Raji (cell line): Measurements from ENCODE around the gene TACC2.

Source experiments
- POLR2A ChIP-seq: IDR thresholded peaks from 2 replicates; pipeline ENCODE4 v1.6.1; 2011; ENCODE audit warnings: low read depth, low read length, control low read depth; ENCODE audit not compliant: insufficient read depth

Gene TACC2

DNA sequence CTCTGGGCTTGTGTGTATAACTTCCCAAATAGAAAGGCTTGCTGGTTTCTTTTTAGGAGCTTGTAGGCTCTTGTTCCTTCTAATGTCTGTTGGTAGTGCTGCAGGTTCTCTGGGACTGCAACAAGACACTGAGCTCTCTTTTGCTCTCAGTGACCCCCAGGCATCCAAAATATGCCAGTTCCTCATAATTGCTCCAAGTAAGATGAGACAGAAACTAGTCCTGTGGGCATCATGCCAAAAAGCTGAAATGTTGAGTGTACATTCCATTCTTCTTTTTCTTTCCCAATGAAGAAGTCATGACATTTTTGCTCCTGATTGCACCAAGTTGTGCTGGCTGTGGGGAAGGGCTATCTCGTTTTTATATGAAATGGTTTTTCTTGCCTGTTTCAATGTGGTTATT is 275.0 kb downstream of the TACC2 start:
- TF ChIP-seq POLR2A: no peak

DNA sequence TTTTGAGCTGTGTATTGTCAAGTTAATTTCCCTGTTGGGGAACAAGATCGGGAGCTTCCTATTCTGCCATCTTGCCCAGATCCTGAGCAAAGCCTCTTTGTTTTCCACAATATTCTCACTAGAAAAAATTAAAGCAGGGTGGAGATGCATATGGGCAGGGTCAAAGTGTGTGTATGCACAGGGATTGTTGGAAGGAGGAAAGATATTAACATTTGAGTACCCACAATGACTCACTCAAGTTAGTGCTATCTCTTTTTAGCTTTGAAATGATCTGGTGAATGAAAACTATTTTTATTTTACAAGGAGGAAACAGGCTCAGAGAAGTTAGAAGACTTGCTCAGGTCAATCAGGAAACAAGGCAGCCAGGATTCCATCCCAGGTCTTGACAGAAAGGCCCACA is 275.5 kb downstream of the TACC2 start:
- TF ChIP-seq POLR2A: no peak

DNA sequence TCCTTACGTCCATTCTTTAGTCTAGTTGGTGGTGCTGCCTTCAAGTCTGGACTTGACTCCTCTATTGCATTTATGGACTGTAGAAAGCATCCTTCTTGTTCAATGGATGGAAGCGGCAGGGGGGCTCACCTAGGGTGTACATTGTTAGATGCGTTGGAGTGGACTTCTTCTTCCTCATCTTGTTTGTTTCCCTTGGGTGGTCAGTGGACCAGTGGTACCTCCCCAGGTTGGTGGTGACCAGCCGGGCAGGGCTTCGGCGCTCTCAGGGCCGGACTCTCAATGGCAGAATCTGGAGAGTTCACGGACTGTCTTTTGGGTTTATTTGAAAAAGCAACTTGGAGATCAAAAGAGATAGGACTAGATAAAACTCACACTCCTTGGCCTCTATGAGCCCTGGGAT is 276.0 kb downstream of the TACC2 start:
- no peak for TF ChIP-seq POLR2A

DNA sequence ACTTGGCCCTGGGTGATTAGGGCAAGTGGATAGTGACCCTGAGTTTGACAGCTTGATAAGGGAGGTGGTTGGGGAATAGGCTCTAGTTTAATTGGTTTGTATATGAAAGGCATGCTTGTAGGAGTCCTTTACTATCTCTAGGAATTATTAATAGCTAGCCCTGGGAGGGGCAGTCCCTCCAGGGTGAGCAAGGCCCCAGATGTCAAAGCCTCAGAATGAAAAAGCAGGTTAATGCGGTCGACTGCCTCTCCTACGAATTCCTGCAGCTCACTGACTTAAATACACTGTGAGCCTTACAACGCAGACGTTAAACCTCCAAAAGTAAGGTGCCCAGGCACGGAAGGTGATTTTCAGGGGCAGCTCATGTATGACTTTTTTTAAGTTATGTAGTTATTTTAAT is 276.9 kb downstream of the TACC2 start:
- no peak for TF ChIP-seq POLR2A

DNA sequence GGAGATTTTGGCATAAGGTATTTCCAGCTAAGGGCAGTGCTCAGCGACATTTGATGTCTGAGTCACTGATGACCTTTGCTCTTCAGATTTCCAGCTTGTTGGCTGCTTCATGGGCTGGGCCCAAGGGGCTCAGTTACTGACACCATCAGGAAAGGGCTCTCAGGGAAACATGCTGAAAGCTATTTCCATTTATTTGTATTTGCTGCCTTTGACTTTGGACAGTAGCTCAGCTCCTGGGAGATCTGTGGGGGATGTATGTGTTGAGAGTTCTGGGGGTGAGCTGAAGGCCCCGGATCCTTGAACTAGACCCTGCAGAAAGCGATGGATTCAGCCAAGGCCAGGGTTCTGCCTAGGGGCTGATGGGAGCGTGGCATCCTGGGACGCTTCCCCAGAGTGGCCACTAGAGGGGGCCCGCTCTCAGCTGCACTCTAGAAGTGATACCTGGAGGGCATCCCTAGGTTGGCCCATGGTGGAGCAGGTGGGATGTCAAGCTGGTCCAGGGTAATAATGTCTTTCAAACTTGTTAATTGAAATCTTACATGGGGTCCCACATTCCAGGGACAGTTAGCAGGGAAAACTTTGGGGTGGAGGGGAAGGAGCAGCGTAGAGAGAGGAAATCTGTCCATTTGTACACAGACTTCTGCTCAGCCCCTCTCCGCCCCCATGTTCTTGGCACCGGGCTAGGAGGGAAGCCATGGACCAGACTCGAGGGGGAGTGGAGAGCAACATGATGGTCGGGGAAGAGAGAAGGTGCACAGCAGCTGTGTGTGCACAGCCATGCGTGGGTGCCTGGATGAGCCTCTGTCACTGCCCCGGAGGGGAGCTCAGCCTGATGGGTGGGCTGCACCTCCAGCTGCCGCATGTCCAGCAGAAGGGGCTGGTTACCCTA is 279.1 kb downstream of the TACC2 start:
- no peak for TF ChIP-seq POLR2A

DNA sequence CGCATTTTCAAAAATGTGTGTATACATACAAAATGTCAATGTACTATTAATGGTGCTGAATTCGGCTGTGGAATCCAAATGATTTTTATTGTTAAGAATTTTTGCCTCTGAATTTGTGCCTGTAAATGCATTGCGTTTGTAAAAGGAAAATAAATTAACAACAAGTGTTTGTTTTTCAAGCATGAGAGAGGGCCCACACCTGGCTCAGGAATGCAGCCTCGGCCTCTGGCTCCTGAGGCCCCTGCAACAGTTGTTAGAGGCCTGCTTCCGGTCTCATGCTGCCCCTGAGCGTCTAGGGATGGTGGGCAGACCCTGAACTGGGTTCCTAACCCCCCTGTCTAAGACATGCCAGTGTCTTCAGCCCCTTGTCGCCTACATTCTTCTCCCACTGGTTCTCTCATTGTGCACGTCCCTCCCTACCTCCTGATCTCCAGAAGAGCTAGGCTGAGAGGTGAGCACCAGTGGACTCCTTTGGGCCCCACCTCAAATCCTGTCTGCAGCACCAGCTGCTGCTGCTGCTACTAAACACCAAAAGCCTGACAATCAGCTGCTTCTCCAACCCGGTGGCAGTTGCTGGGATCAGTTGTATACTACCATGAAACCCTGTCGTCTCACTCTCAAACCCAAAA is 280.2 kb downstream of the TACC2 start:
- no peak for TF ChIP-seq POLR2A

DNA sequence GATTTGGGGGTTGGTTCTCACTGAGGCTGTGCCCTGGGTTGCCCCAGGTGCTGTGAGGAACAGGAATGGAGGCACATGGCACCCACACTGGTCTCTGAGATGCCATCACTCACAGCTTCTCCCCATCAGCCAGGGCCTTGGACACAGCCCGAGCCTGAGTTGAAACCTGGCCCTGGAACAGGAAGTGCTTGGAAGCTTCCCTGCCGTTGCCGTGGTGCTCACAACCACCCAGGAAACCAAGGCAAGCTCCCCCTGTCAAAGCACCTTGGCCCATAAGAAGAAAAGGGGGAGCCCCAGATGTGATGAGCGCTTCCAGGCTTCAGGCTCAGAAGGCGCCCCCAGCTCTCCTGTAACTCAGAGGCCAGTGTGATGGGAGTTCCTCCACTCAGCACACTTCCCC is 282.1 kb downstream of the TACC2 start, which contains the start of gene BTBD16:
Gene BTBD16 (plus strand): TSS at position 221 of the 400 bp plus-strand sequence. CDS start 3,786 bp downstream, outside the sequence.
- TF ChIP-seq POLR2A: no peak

DNA sequence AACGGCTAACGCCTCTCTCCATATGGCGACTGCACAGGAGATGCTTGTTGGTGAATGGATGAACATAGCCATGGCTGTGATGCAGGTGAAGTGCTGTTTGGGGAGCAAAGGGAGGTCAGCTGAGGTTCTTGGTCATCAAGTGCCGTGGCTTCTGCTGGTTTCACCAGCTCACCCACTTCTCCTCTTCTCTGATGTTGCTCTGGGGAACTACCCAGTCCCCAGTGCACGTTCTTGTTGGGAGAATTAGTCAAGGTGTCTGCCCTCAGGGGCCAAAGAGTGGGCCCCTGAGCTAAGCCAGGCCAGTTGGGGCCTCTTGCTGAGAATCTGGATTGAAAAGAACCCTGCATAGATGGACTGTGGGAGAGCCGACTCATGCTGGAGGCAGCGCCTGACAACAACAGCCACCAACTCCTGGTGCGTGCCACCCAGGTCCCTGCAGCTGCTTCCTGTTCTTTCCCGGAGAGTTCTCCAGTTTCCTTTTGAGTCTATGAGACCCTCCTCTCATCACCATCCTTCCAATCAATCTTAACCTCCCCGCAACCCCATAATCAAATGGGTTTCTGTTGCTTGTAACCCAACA is 285.1 kb downstream of the TACC2 start:
- no peak for TF ChIP-seq POLR2A

DNA sequence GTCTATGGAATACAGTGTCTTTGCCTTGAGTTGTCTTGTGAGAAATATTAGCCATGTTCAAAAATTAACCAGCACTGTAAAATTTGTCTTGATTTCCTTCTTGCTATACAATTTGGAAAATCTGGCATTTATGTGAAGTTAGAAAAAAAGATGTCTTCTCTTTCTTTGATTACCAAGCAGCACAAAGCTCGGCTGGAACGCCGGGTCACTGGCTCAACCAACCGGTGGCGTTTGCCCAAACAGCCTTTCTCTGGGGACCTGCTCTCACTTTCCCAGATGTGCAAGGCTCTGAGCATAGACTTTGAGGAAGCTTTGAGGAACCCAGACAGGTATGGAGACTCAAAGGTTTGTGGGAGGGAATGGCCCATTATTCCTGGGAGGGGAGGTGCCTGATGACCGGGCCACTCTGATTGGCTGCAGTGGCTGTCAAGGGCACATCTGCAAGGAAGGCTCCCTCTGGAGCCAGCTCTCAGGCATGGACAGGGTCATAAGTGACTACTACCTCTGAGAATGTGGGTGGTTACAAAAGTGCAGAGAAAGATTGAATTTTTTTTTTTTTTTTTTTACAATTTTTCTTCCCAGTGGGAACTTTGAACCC is 287.7 kb downstream of the TACC2 start:
- TF ChIP-seq POLR2A: no peak

DNA sequence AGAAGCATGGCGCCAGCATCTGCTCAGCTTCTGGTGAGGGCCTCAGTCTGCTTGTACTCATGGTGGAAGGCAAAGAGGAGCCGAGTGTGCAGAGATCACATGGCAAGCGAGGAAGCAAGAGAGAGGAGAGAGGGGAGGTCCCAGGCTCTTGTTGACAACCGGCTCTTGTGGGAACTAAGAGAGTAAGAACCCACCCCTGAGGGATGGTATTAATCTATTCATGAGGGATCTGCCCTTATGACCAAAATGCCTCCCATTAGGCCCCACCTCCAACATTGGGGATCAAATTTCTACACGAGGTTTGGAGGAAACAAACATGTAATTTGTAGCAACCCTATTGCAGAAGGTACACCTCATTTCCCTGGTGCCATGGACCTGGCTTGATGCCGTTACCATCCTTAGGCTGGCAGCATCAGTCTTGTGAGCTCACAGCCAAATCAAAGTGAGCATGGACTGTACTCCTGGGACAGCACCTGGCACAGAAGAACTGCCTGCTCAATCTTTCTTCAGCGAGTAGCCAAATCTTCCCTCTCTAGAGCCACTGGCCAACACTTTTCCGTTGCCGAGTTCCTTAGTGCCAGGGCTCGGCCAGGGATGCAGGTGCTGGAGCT is 288.7 kb downstream of the TACC2 start:
- no peak for TF ChIP-seq POLR2A

DNA sequence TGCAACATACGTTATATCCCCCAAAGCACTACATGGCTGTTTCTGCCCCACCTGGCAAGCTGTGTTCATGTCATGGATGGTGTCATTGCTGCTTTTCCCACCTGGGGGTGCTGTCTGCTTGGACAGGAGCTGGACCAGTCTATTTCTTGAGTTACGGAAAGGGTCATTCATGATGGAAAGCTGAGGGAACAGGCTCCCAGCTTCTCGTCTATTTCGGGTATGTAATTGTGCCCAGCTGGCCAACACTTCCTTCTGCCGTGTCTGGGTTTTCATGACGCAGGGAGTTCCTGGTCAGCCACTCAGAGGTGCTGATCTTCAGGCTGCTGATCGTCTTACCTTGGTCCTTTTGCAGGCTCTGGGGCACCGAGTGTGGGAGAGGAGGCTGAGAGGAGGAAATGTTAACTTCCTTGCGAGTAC is 290.8 kb downstream of the TACC2 start:
- TF ChIP-seq POLR2A: no peak

DNA sequence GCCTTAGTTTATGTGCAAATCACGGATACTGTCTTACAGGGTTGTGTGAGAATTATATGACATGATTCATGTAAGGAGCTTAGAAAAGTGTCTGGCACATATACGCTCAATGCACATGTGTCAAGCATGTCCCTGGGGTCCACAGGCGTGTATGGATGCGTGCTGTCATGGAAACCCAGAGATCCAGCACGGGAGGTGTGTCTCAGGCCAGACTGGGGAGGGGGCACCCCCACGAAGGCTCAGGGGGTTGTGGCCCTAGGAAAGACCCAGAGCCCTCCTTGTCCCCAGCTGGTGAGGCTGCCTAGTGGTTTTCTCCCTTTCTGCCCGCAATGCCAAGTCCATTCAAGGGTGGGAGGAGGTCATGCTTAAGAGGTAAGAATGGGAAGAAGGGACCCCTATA is 291.2 kb downstream of the TACC2 start:
- TF ChIP-seq POLR2A: no peak

DNA sequence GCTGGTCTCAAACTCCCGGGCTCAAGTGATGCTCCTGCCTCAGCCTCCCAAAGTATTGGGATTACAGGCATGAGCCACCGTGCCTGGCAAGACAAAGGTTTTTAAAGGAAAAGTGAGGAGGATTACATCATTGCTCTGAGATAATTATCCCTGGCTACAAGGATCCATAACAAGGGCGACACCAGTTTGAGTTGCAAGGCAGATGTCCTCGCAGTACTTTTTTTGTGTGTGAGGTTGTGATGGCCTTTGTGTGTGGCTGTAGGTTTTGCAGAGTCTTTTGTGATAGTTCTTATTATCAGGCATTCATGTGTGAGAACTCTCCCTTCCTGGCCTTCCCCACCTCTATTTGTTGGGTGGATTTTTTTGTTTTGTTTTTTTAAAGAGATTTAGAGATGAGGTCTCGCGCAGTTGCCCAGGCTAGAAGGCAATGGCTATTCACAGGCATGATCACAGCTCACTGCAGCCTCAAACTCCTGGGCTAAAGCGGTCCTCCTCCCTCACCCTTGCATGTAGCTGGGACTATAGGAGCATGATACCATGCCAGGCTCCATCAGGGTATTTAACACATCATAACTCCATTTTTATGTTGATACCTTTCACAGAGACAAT is 292.2 kb downstream of the TACC2 start:
- TF ChIP-seq POLR2A: no peak

DNA sequence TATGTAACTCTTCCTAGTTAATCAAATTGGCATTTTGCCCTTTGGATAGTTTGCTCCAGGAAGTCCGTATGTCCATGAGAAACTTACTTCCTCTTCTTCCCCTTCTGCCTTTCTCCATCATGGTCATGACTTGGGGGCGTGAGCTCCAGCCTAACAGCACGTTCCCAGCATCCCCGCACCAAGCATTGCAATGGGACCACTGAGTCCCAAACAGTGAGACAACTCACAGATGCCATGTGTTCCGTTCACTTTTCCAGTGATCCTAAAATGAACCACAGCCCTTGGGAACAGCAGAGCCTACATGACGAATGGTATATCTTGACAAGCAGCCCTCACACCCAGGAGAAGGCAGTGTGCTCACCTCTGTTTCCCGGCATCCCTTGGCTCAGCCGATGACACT is 292.8 kb downstream of the TACC2 start:
- TF ChIP-seq POLR2A: no peak

DNA sequence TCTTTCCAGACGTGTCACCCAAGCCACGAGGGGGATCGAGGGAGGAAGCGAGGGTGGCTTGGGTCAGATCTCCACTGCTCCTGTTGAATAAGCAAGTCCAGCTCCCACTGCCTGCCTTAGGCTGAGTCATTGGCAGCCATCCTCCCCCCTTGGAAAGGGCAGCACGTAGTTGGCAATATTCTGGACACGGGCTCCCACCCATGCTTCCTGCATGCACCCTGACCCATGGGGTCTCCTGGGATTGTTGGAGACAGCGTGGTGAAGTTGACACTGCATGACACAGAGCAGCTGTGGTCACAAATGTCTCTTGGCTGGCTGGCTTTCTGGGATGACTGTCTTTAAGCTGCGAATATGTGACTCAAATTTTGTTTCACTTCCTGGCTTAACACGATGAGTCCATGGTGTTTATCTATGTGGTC is 293.3 kb downstream of the TACC2 start:
- TF ChIP-seq POLR2A: no peak
